SK-N-SH (cell line): Measurements from ENCODE around the gene ISY1. TPM values are rescaled to one million over a fixed set of nuclear protein-coding genes. Genes with fewer than 3 reads are reported as not detected.

Source experiments
- CTCF ChIA-PET: fragments of 300-600, 350-600 bp; formaldehyde crosslinking; extraction: SDS; loops from one replicate; lab custom pipeline; 2021; lab: Yijun Ruan, JAX
- POLR2A ChIA-PET: fragments of 350-600 bp; sonication (Branson Sonifier 250); formaldehyde crosslinking; extraction: SDS; loops from one replicate; lab custom pipeline; 2020; ENCODE audit warnings: antibody characterized with exemption, inconsistent platforms; lab: Yijun Ruan, JAX
- DNase-seq: peaks from one replicate; pipeline ENCODE4 v3.0.0; 2012
- H2AFZ ChIP-seq: fragments of 200-600 bp; sonication (generic); 2 replicates; pipeline ENCODE4 v1.8.1; 2016; ENCODE audit warnings: antibody characterized with exemption, mild to moderate bottlenecking, low read depth
- H3F3A ChIP-seq: fragments of 200-600 bp; sonication (generic); replicated peaks from 2 replicates; pipeline ENCODE3; 2016; ENCODE audit warnings: antibody characterized with exemption, mild to moderate bottlenecking; ENCODE audit not compliant: insufficient read depth
- H3K27ac ChIP-seq, 2 experiments: fragments of 200-500 bp in 1 of 2; fragments of 200-600 bp in 1 of 2; sonication (Bioruptor generic) in 1 of 2; sonication (generic), shearing (Covaris generic) in 1 of 2; 2 replicates each; pipeline versions ENCODE4 v1.5.1 to v1.6.1; 2014 to 2016; ENCODE audit warnings: low read depth in 2 of 2, inconsistent platforms in 1 of 2, low read length in 1 of 2, mild to moderate bottlenecking in 1 of 2, mixed read lengths in 1 of 2
- H3K27me3 ChIP-seq: fragments of 200-600 bp; sonication (generic), shearing (Covaris generic); 2 replicates; pipeline ENCODE4 v1.6.1; 2016; ENCODE audit warnings: mixed run types; ENCODE audit not compliant: insufficient read depth
- H3K36me3 ChIP-seq, 2 experiments: fragments of 200-500 bp in 1 of 2; fragments of 200-600 bp in 1 of 2; sonication (Bioruptor generic) in 1 of 2; sonication (generic) in 1 of 2; replicated peaks in 1 of 2; 2 replicates each; pipeline versions ENCODE3 to v1.5.1; 2014 to 2016; ENCODE audit warnings: low read length in 1 of 2, mild to moderate bottlenecking in 1 of 2; ENCODE audit not compliant: insufficient read depth in 2 of 2, control insufficient read depth in 1 of 2
- H3K4me1 ChIP-seq, 2 experiments: fragments of 200-500 bp in 1 of 2; fragments of 200-600 bp in 1 of 2; sonication (Bioruptor generic) in 1 of 2; sonication (generic), shearing (Covaris generic) in 1 of 2; 2 replicates each; pipeline versions ENCODE4 v1.5.1 to v1.6.1; 2014 to 2016; ENCODE audit warnings: low read depth in 1 of 2, low read length in 1 of 2, mixed run types in 1 of 2; ENCODE audit not compliant: insufficient read depth in 2 of 2, control insufficient read depth in 1 of 2
- H3K4me2 ChIP-seq: fragments of 200-600 bp; sonication (generic), shearing (Covaris generic); 2 replicates; pipeline ENCODE4 v1.6.1; 2017; ENCODE audit warnings: mixed run types
- H3K4me3 ChIP-seq, 2 experiments: fragments of 200-500 bp in 1 of 2; fragments of 200-600 bp in 1 of 2; sonication (Bioruptor generic) in 1 of 2; sonication (generic), shearing (Covaris generic) in 1 of 2; 2 replicates each; pipeline versions ENCODE4 v1.5.1 to v1.8.1; 2014 to 2016; ENCODE audit warnings: low read depth in 2 of 2, inconsistent platforms in 1 of 2, low read length in 1 of 2, mild to moderate bottlenecking in 1 of 2, mixed read lengths in 1 of 2, moderate library complexity in 1 of 2
- H3K79me2 ChIP-seq: fragments of 200-600 bp; sonication (generic); 2 replicates; pipeline ENCODE4 v1.8.1; 2017; ENCODE audit warnings: mild to moderate bottlenecking; ENCODE audit not compliant: insufficient read depth
- H3K9ac ChIP-seq: fragments of 200-600 bp; sonication (generic); 2 replicates; pipeline ENCODE4 v1.6.1; 2017; ENCODE audit warnings: mixed run types
- H3K9me2 ChIP-seq: fragments of 200-600 bp; sonication (generic); 2 replicates; pipeline ENCODE4 v1.6.1; 2017; ENCODE audit warnings: mixed run types
- H3K9me3 ChIP-seq: fragments of 200-600 bp; sonication (generic); 2 replicates; pipeline ENCODE4 v1.6.1; 2017; ENCODE audit warnings: mixed run types, mild to moderate bottlenecking, moderate library complexity
- H4K20me1 ChIP-seq: fragments of 200-600 bp; sonication (generic); 2 replicates; pipeline ENCODE4 v1.6.1; 2017; ENCODE audit warnings: mild to moderate bottlenecking, mixed run types; ENCODE audit not compliant: insufficient read depth
- CTCF ChIP-seq: fragments of 200-600 bp; sonication (generic); IDR thresholded peaks from 2 replicates; pipeline ENCODE4 v1.6.1; 2017; ENCODE audit warnings: antibody characterized with exemption, mild to moderate bottlenecking, moderate library complexity
- EP300 ChIP-seq, 2 experiments: IDR thresholded peaks; 2 replicates each; pipeline versions ENCODE4 v1.4.0 to v1.6.1; 2012; ENCODE audit warnings: borderline replicate concordance in 1 of 2, low read depth in 1 of 2, low read length in 1 of 2
- EZH2phosphoT487 ChIP-seq: fragments of 200-600 bp; sonication (generic); IDR thresholded peaks from 2 replicates; pipeline ENCODE4 v1.6.1; 2017; ENCODE audit warnings: low read depth, mixed run types, mild to moderate bottlenecking, antibody characterized with exemption, moderate library complexity, borderline replicate concordance
- FOXM1 ChIP-seq: IDR thresholded peaks from 2 replicates; pipeline ENCODE4 v1.4.0; 2012; ENCODE audit warnings: low read depth, mild to moderate bottlenecking
- GATA2 ChIP-seq: sonication (generic); formaldehyde crosslinking; IDR thresholded peaks from 2 replicates; pipeline ENCODE4 v1.5.0; 2020; ENCODE audit warnings: mild to moderate bottlenecking, missing genetic modification reagents
- MEF2A ChIP-seq: IDR thresholded peaks from 2 replicates; pipeline ENCODE4 v1.4.0; 2012; ENCODE audit warnings: low read depth, borderline replicate concordance
- MXI1 ChIP-seq: IDR thresholded peaks from 2 replicates; pipeline ENCODE4 v1.6.1; 2012; ENCODE audit warnings: mild to moderate bottlenecking, low read depth, low read length, improper control_type of control experiment
- NFIC ChIP-seq: IDR thresholded peaks from 2 replicates; pipeline ENCODE4 v1.4.0; 2012; ENCODE audit warnings: borderline replicate concordance
- NRF1 ChIP-seq: IDR thresholded peaks from 2 replicates; pipeline ENCODE4 v1.6.1; 2012; ENCODE audit warnings: low read depth, mild to moderate bottlenecking, low read length
- POLR2AphosphoS5 ChIP-seq: IDR thresholded peaks from 2 replicates; pipeline ENCODE4 v1.6.1; 2012; ENCODE audit warnings: low read depth, low read length
- RAD21 ChIP-seq: IDR thresholded peaks from 2 replicates; pipeline ENCODE4 v1.6.1; 2012; ENCODE audit warnings: mild to moderate bottlenecking, low read length
- TAF1 ChIP-seq: IDR thresholded peaks from 2 replicates; pipeline ENCODE4 v1.6.1; 2012; ENCODE audit warnings: low read depth, mild to moderate bottlenecking, low read length, moderate library complexity, borderline replicate concordance
- TCF12 ChIP-seq: IDR thresholded peaks from 2 replicates; pipeline ENCODE4 v1.4.0; 2012
- USF1 ChIP-seq: IDR thresholded peaks from 2 replicates; pipeline ENCODE4 v1.4.0; 2012; ENCODE audit warnings: low read depth, borderline replicate concordance
- YY1 ChIP-seq: IDR thresholded peaks from 2 replicates; pipeline ENCODE4 v1.4.0; 2012; ENCODE audit warnings: low read depth, mild to moderate bottlenecking
- WGBS: methylation state at CpG from one replicate; pipeline ENCODE4 v1.1.6; 2017; ENCODE audit warnings: low lambda C conversion rate; 5-methylcytosine and 5-hydroxymethylcytosine counted together
- polyA plus RNA-seq, 3 experiments: library from polyadenylated mRNA; depleted of rRNA; stranded (reverse); fragments of >200 nt; gene quantifications; 2 replicates each; pipeline ENCODE4 v1.2.3, GENCODE V29; 2012

The ISY1 gene
- polyA plus RNA-seq, 1 of the 3 experiments (the other 2 are of a cell fraction) = 20.9 TPM

DNA sequence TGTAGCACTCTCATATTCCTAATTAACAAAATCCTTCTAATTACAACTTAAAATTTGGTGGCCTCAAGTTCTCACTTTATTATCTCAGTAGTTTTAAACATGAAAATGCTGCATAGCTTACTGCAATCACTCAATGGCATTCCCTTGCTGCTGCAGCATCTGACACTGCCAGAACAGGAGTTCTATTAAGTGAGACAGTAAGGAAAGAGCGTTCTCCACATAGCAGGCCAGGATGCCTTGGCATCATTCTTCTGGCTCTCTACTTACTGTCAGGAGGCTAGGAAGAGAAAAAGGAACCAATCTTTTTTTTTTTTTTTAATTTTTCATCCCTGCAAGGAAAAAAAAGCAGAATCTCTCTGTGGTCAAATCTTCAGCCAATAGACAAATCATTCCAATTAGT lies 19.6 kb upstream of the ISY1 start:
- Histone ChIP-seq H3K9me3 (no peaks in the 10 kb centered on the region), H3F3A (peaks cover 8% of the 10 kb centered on the region), H3K9me2 (no peaks in the 10 kb centered on the region), H2AFZ (no peak overlapping the region)
- no peak for TF ChIP-seq EP300 (IDR thresholded peaks at IDR 0.05; ENCODE audit: borderline replicate concordance in 1 of 2, low read depth in 1 of 2, low read length in 1 of 2)
- no peak for TF ChIP-seq TCF12
- no peak for TF ChIP-seq POLR2AphosphoS5
- no peak for TF ChIP-seq NRF1
- TF ChIP-seq TAF1 = no peak
- no peak for TF ChIP-seq YY1
- no peak for TF ChIP-seq FOXM1
- TF ChIP-seq, all 33 proteins: peak for 0
- ChIA-PET POLR2A (no interaction called here), CTCF (interaction anchor here (1.0 to 2.1 kb wide), 2 partner anchors 19 to 210 kb away, joined by 3 to 6 read pairs; no protein-coding TSS in a partner anchor)
- Histone ChIP-seq H3K9ac (peak overlapping the region; percentile 5; the same call in 1 of the 2 replicates), H3K79me2 (peaks cover 100% of the 10 kb centered on the region), H3K36me3 (peaks cover 32 to 42% of the 10 kb centered on the region in 2 experiments), H4K20me1 (peaks cover 75% of the 10 kb centered on the region), H3K27me3 (no peaks in the 10 kb centered on the region), H3K4me3 (no peak overlapping the region), H3K4me2 (peak overlapping the region; percentile 6; the same call in 1 of the 2 replicates), H3K4me1 (peaks cover 6 to 20% of the 10 kb centered on the region in 2 experiments; a peak in 3 of 4 replicates), H3K27ac (no peak overlapping the region)
- no peak for DNase-seq
- WGBS = 79% methylated on average over 1 of the region's 1 CpG

GRCh38 chr3:129176051-129176450 lies 15.2 kb upstream of the ISY1 start:
- TF ChIP-seq NRF1 (no peak), RAD21 (no peak), USF1 (no peak), YY1 (no peak), EZH2phosphoT487 (no peak), MEF2A (no peak)
- TF ChIP-seq, all 33 proteins: peak for 0
- ChIA-PET POLR2A (no interaction called here), CTCF (interaction anchor here (1.1 kb wide), 1 partner anchor 14 kb away, joined by 3 read pairs; no protein-coding TSS in a partner anchor)
- H3K36me3 ChIP-seq = peaks cover 49 to 65% of the 10 kb centered on the region in 2 experiments
- peaks cover 16% of the 10 kb centered on the region for H3F3A ChIP-seq
- no peaks in the 10 kb centered on the region for H3K27me3 ChIP-seq
- no peak overlapping the region for H3K9ac ChIP-seq
- WGBS = 78% methylated on average over 1 of the region's 1 CpG
- no peaks in the 10 kb centered on the region for H3K9me2 ChIP-seq
- H2AFZ ChIP-seq = no peak overlapping the region
- peaks cover 100% of the 10 kb centered on the region for H4K20me1 ChIP-seq
- no peak overlapping the region for H3K4me2 ChIP-seq
- H3K79me2 ChIP-seq = peaks cover 100% of the 10 kb centered on the region
- peaks cover 2 to 16% of the 10 kb centered on the region in 2 experiments; a peak in 3 of 4 replicates for H3K4me1 ChIP-seq
- H3K27ac ChIP-seq = no peak overlapping the region
- DNase-seq = no peak
- no peak overlapping the region for H3K4me3 ChIP-seq
- no peaks in the 10 kb centered on the region for H3K9me3 ChIP-seq

DNA sequence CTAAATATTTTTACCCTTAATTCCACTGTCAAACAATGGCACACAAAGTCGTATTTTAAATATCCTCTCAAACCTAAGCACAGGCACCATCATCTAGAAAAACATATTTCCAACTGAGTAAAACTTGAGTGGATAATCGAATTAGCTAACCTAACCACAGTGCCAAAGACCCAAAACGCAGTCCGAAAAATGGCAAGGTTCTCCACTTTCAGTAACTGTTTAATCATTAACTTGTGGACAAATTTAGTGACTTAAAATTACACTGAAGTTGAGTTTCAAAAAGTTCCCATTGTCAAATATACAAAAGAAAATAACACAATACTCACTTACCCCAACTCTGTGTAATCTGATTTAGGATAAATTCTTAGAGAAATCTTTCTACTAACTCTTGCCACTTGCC lies 12.9 kb upstream of the ISY1 start:
- POLR2A ChIA-PET = no interaction called here
- peaks cover 79% of the 10 kb centered on the region for H4K20me1 ChIP-seq
- H3K4me2 ChIP-seq = no peak overlapping the region
- DNase-seq = no peak
- H3K9me3 ChIP-seq = no peaks in the 10 kb centered on the region
- CTCF ChIA-PET = no interaction called here
- H3K4me1 ChIP-seq = no peaks in the 10 kb centered on the region; a peak in 1 of 4 replicates
- H3K27me3 ChIP-seq = no peaks in the 10 kb centered on the region
- H3K79me2 ChIP-seq = peaks cover 94% of the 10 kb centered on the region
- no peak overlapping the region for H2AFZ ChIP-seq
- 82% methylated on average over 4 of the region's 4 CpGs for WGBS
- peaks cover 58 to 65% of the 10 kb centered on the region in 2 experiments for H3K36me3 ChIP-seq
- no peak overlapping the region for H3K9ac ChIP-seq
- H3F3A ChIP-seq = peaks cover 29% of the 10 kb centered on the region
- TF ChIP-seq YY1 = no peak
- TF ChIP-seq NFIC = no peak
- no peak for TF ChIP-seq FOXM1
- TF ChIP-seq GATA2 = no peak
- TF ChIP-seq MXI1 = no peak
- no peak for TF ChIP-seq CTCF
- TF ChIP-seq MEF2A = no peak
- H3K27ac ChIP-seq = peak overlapping the region in 1 of 2 experiments; percentile 3; a peak in 1 of 4 replicates
- H3K9me2 ChIP-seq = no peaks in the 10 kb centered on the region
- no peak overlapping the region for H3K4me3 ChIP-seq
